Neural progenitor cell (in vitro differentiated cells): ENCODE data around the gene LMO2.

Experiments used
- CTCF ChIP-seq: fragments of 200-600 bp; sonication (generic); IDR thresholded peaks from 2 replicates; pipeline ENCODE4 v1.5.1; 2017; ENCODE audit warnings: antibody characterized with exemption, mild to moderate bottlenecking
- EZH2 ChIP-seq: fragments of 200-600 bp; sonication (generic); IDR thresholded peaks from 2 replicates; pipeline ENCODE4 v1.6.1; 2017; ENCODE audit warnings: antibody characterized with exemption, mild to moderate bottlenecking, moderate library complexity
- EZH2phosphoT487 ChIP-seq: fragments of 200-600 bp; sonication (generic); IDR thresholded peaks from 2 replicates; pipeline ENCODE4 v1.6.1; 2017; ENCODE audit warnings: antibody characterized with exemption

GRCh38 chr11:33860926-33861325 lies 30.9 kb downstream of the LMO2 start:
- TF ChIP-seq CTCF (no peak), EZH2 (no peak), EZH2phosphoT487 (no peak)
